Measurements from ENCODE around the gene FAM222B. TPM values are rescaled to one million over a fixed set of nuclear protein-coding genes. Genes with fewer than 3 reads are reported as not detected.
"Not testable (repeated sequence)": the region's sequence is repeated elsewhere in the genome, so short reads cannot be mapped to it uniquely, and the experiment has no call there.

The FAM222B gene
- total RNA-seq, 1 experiment from 2014 or later = 94.6 TPM

DNA sequence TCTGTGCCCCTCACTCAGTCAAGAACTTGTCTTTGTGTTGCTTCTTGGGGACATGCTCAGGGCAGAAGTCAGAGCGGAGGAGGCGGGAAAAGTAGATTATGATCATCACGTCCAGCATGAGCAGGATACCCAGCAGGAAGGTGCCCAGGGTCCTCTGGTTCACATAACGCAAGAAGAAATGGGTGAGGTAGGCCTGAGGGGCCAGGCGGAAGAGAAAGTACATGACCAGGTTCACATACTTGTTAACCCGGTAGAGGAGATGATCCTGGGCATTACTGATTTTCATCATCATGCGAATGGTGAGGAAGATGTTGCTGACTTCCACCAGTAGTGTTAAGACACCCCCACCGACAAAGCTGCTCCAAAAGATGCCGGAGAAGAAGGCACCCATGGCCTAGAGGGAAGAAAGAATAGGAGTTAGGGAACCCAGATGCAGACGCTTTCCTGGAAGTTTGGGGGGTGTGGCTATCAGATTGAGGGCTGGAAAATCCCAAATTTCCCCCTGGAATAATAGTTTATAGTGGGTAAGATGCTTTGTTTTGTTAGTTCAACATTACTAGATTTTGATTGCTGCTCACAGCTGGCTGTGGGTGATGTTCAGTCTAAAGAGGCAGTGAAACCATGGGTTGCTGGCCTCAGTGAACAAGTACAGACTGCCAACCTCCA lies 118.0 kb downstream of the FAM222B start:
- Mint-ChIP-seq H3K27me3 (ENCODE audit: low read depth) (no peaks in the 10 kb centered on the region), H3K4me3 (peak overlapping the region; percentile 93), H3K9me3 (no peaks in the 10 kb centered on the region), H3K27ac (peak overlapping the region; percentile 98), H3K4me1 (peaks cover 50% of the 10 kb centered on the region), H3K36me3 (peaks cover 48% of the 10 kb centered on the region)
- ATAC-seq (no peak), DNase-seq (ENCODE audit: low spot score) (no peak)
- POLR2A ChIA-PET = interaction anchor here (0.5 to 6.4 kb wide), 6 partner anchors 13 to 227 kb away, joined by 3 to 310 read pairs (median 12); partner anchors contain the start of genes FAM222B, FLOT2, PHF12 and PROCA1
- CTCF ChIA-PET = interaction anchor here (1.3 to 12.2 kb wide), 4 partner anchors 13 to 228 kb away, joined by 5 to 541 read pairs (median 92); partner anchors contain the start of genes PHF12, PROCA1 and TRAF4
- TF ChIP-seq, protein P1, sequence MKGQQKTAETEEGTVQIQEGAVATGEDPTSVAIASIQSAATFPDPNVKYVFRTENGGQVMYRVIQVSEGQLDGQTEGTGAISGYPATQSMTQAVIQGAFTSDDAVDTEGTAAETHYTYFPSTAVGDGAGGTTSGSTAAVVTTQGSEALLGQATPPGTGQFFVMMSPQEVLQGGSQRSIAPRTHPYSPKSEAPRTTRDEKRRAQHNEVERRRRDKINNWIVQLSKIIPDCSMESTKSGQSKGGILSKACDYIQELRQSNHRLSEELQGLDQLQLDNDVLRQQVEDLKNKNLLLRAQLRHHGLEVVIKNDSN (CRISPR knock-in tag; IDR thresholded peaks at IDR 0.05) = 0 out of 2 replicates have a peak, but pooled peaks have one; percentile 16
- TF ChIP-seq, protein P2, sequence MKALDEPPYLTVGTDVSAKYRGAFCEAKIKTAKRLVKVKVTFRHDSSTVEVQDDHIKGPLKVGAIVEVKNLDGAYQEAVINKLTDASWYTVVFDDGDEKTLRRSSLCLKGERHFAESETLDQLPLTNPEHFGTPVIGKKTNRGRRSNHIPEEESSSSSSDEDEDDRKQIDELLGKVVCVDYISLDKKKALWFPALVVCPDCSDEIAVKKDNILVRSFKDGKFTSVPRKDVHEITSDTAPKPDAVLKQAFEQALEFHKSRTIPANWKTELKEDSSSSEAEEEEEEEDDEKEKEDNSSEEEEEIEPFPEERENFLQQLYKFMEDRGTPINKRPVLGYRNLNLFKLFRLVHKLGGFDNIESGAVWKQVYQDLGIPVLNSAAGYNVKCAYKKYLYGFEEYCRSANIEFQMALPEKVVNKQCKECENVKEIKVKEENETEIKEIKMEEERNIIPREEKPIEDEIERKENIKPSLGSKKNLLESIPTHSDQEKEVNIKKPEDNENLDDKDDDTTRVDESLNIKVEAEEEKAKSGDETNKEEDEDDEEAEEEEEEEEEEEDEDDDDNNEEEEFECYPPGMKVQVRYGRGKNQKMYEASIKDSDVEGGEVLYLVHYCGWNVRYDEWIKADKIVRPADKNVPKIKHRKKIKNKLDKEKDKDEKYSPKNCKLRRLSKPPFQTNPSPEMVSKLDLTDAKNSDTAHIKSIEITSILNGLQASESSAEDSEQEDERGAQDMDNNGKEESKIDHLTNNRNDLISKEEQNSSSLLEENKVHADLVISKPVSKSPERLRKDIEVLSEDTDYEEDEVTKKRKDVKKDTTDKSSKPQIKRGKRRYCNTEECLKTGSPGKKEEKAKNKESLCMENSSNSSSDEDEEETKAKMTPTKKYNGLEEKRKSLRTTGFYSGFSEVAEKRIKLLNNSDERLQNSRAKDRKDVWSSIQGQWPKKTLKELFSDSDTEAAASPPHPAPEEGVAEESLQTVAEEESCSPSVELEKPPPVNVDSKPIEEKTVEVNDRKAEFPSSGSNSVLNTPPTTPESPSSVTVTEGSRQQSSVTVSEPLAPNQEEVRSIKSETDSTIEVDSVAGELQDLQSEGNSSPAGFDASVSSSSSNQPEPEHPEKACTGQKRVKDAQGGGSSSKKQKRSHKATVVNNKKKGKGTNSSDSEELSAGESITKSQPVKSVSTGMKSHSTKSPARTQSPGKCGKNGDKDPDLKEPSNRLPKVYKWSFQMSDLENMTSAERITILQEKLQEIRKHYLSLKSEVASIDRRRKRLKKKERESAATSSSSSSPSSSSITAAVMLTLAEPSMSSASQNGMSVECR (CRISPR knock-in tag; IDR thresholded peaks at IDR 0.05; ENCODE audit: borderline replicate concordance) = 0 out of 2 replicates have a peak, but pooled peaks have one; percentile 9
- TF ChIP-seq SMAD3 (CRISPR knock-in tag; IDR thresholded peaks at IDR 0.05; ENCODE audit: borderline replicate concordance) (0 out of 2 replicates have a peak, but pooled peaks have one; percentile 37), NFATC4 (CRISPR knock-in tag; IDR thresholded peaks at IDR 0.05) (peak; percentile 54; the same call in 1 of the 2 replicates)
- TF ChIP-seq, protein P3, sequence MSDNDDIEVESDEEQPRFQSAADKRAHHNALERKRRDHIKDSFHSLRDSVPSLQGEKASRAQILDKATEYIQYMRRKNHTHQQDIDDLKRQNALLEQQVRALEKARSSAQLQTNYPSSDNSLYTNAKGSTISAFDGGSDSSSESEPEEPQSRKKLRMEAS (CRISPR knock-in tag; IDR thresholded peaks at IDR 0.05) = no peak
- TF ChIP-seq, protein P4, sequence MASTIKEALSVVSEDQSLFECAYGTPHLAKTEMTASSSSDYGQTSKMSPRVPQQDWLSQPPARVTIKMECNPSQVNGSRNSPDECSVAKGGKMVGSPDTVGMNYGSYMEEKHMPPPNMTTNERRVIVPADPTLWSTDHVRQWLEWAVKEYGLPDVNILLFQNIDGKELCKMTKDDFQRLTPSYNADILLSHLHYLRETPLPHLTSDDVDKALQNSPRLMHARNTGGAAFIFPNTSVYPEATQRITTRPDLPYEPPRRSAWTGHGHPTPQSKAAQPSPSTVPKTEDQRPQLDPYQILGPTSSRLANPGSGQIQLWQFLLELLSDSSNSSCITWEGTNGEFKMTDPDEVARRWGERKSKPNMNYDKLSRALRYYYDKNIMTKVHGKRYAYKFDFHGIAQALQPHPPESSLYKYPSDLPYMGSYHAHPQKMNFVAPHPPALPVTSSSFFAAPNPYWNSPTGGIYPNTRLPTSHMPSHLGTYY (CRISPR knock-in tag; IDR thresholded peaks at IDR 0.05) = peak; percentile 9; the same call in 1 of the 2 replicates
- TF ChIP-seq, protein P5, sequence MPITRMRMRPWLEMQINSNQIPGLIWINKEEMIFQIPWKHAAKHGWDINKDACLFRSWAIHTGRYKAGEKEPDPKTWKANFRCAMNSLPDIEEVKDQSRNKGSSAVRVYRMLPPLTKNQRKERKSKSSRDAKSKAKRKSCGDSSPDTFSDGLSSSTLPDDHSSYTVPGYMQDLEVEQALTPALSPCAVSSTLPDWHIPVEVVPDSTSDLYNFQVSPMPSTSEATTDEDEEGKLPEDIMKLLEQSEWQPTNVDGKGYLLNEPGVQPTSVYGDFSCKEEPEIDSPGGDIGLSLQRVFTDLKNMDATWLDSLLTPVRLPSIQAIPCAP (CRISPR knock-in tag; IDR thresholded peaks at IDR 0.05) = no peak
- TF ChIP-seq, protein P6, sequence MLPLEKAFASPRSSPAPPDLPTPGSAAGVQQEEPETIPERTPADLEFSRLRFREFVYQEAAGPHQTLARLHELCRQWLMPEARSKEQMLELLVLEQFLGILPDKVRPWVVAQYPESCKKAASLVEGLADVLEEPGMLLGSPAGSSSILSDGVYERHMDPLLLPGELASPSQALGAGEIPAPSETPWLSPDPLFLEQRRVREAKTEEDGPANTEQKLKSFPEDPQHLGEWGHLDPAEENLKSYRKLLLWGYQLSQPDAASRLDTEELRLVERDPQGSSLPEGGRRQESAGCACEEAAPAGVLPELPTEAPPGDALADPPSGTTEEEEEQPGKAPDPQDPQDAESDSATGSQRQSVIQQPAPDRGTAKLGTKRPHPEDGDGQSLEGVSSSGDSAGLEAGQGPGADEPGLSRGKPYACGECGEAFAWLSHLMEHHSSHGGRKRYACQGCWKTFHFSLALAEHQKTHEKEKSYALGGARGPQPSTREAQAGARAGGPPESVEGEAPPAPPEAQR (CRISPR knock-in tag; IDR thresholded peaks at IDR 0.05) = no peak

DNA sequence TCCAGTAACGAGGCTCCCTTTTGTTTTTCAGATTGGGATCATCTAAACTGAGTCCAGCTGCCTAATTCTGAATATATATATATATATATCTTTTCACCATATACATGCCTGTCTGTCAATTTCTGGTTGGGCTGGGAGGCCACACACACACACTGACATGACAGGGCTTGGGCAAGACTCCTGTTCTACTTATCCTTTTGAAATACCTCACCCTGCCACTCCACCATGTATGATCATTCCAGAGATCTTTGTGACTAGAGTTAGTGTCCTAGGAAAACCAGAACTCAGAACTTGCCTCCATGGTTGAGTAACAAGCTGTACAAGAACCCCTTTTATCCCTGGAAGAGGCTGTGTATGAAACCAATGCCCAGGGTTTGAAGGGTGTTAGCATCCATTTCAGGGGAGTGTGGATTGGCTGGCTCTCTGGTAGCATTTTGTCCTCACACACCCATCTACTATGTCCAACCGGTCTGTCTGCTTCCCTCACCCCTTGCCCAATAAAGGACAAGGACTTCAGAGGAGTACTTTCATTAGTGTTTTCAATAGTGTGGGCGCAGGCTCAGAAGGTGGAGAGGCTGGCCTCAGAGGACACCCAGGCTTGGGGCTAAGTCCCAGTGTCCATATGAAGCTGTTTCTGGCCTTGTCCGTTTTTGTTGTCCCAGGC lies 118.6 kb downstream of the FAM222B start:
- TF ChIP-seq CREB1 (CRISPR knock-in tag; IDR thresholded peaks at IDR 0.05) = peak; percentile 78
- 0 out of 2 replicates have a peak, but pooled peaks have one; percentile 40 for TF ChIP-seq ETV6 (CRISPR knock-in tag; IDR thresholded peaks at IDR 0.05)
- TF ChIP-seq, protein P7, sequence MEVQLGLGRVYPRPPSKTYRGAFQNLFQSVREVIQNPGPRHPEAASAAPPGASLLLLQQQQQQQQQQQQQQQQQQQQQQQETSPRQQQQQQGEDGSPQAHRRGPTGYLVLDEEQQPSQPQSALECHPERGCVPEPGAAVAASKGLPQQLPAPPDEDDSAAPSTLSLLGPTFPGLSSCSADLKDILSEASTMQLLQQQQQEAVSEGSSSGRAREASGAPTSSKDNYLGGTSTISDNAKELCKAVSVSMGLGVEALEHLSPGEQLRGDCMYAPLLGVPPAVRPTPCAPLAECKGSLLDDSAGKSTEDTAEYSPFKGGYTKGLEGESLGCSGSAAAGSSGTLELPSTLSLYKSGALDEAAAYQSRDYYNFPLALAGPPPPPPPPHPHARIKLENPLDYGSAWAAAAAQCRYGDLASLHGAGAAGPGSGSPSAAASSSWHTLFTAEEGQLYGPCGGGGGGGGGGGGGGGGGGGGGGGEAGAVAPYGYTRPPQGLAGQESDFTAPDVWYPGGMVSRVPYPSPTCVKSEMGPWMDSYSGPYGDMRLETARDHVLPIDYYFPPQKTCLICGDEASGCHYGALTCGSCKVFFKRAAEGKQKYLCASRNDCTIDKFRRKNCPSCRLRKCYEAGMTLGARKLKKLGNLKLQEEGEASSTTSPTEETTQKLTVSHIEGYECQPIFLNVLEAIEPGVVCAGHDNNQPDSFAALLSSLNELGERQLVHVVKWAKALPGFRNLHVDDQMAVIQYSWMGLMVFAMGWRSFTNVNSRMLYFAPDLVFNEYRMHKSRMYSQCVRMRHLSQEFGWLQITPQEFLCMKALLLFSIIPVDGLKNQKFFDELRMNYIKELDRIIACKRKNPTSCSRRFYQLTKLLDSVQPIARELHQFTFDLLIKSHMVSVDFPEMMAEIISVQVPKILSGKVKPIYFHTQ (CRISPR knock-in tag; IDR thresholded peaks at IDR 0.05) = 0 out of 2 replicates have a peak, but pooled peaks have one; percentile 22
- TF ChIP-seq, protein P5 (CRISPR knock-in tag; IDR thresholded peaks at IDR 0.05) = peak; percentile 77; the same call in 1 of the 2 replicates
- POLR2A ChIA-PET = interaction anchor here (0.6 to 6.4 kb wide), 5 partner anchors 12 to 228 kb away, joined by 3 to 310 read pairs (median 7); partner anchors contain the start of genes FLOT2, PHF12, PROCA1 and TRAF4
- not testable (repeated sequence) for H3K27me3 Mint-ChIP-seq (ENCODE audit: low read depth); DNase-seq (ENCODE audit: low spot score); ATAC-seq; H3K9me3 Mint-ChIP-seq
- CTCF ChIA-PET = interaction anchor here (1.9 to 12.2 kb wide), 3 partner anchors 12 to 23 kb away, joined by 6 to 541 read pairs (median 69); partner anchors contain the start of genes PROCA1 and TRAF4
- Mint-ChIP-seq H3K4me1 (peaks cover 50% of the 10 kb centered on the region), H3K36me3 (peaks cover 48% of the 10 kb centered on the region), H3K4me3 (peak overlapping the region; percentile 93), H3K27ac (peak overlapping the region; percentile 98)

Measured in WTC11 (cell line).